Activated CD8-positive, alpha-beta memory T cell treated with anti-CD3 and anti-CD28 coated beads for 24 hours (primary cell): ENCODE data around the gene CNR2.
"Not testable (repeated sequence)": the region's sequence is repeated elsewhere in the genome, so short reads cannot be mapped to it uniquely, and the experiment has no call there.

ENCODE experiments used
- DNase-seq: peaks from one replicate; pipeline ENCODE4 v3.0.0-alpha.2; 2020

The CNR2 gene

DNA sequence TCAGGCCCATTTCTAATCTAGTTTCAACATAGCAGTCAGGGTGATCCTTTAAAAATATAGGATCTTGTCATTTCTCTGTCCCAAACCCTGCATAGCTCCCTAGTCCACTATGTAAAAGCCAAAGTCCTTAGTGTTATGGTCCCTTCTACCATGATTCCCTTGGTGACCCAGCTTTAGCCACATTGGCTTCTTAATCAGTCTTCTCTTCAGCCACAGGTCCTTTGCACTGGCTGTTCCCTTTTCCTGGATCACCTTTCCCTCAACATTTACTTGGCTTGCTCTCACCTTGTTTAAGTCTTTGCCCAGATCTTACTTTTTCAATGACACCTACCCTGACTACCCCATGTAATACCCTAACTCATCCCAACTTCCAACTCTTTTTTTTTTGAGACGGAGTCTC is 33.4 kb downstream of the CNR2 start:
- no peak for DNase-seq

DNA sequence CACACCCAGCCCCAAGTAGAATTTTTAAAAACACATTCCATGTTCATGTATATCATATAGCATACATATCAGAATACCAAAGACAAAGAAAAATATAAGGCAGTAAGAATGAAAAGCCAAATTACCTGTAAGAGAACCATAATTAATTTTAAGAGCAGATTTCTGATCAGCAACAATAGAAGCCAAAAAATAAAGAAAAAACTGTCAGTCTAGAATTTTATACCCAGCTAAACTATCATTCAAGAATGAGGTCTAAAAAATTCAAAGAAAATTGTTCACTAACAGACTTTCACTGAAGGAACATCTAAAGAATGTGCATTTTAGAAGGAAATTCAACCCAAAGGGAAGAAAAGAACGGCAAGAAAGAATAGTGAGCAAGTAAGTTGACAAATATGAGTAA is 34.5 kb downstream of the CNR2 start:
- DNase-seq = no peak

DNA sequence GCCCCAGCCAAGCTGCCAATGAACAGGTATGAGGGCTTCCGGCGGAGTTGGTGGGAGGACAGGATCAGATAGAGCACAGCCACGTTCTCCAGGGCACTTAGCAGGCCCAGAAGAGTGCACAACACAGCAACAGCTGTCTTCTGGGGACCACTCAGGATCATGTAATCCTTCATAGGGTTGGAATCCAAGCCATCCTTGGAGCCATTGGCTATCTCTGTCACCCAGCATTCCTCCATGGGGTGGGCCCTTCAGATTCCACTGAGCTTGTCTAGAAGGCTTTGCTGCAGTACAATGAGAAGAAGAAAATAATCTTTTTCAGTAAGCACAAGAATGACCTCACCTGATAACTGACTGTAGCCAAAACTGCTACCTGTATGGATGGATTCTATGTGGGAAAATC is 37.8 kb downstream of the CNR2 start:
- DNase-seq = no peak

DNA sequence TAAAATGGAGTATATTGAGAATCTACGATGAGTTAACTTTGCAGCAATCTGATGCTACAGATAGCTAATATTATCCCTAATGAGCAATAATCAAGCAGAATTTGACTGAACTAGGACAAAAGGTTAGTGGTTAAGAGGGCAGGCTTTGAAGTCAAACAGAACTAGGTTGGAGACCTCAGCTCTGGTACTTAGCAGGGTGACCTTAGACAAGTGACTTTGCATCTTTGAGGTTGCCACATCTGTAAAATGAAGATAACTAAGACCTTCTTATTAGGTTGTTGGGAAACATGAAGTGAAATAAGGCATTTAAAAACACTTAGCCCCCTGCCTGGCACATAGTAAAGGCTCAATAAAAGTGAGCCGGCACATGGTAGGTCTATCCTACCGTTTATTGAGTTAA is 40.7 kb downstream of the CNR2 start:
- no peak for DNase-seq

DNA sequence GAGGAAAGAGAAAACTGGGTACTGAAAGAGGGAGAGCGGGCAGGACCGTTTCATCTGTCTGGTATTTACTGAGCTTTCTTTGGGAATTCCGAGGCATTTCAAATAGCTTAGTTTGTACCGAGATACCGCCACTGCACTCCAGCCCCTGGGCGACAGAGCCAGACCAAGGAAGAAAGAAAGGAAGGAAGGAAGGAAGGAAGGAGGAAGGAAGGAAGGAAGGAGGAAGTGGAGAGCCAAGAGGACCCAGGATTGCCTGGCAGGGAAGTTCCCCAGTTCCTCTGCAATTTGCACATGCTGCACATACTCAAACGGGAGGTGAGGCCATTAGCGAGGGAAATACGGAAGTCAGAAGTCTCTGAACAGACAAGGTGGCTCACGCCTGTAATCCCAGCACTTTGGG is 44.1 kb downstream of the CNR2 start:
- no peak for DNase-seq

DNA sequence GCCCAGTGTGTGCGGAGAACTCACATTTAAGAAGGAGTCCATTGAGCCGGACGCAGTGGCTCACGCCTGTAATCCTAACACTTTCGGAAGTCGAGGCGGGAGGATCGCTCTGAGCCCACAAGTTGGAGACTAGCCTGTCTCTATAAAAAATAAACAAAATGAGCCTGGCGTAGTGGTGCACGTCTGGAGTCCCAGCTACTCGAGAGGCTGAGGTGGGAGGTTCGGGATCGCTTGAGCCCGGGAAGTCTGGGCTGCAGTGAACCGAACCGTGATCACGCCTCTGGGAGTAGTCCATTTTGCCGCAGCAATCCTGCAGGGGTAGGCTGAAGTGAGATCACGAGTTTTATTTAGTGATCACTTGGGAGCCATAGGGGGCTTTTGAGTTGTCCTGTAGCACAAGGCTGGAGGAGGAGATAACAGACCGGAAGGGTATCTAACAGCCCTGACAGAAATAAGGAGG is 44.6 kb downstream of the CNR2 start:
- no peak for DNase-seq

DNA sequence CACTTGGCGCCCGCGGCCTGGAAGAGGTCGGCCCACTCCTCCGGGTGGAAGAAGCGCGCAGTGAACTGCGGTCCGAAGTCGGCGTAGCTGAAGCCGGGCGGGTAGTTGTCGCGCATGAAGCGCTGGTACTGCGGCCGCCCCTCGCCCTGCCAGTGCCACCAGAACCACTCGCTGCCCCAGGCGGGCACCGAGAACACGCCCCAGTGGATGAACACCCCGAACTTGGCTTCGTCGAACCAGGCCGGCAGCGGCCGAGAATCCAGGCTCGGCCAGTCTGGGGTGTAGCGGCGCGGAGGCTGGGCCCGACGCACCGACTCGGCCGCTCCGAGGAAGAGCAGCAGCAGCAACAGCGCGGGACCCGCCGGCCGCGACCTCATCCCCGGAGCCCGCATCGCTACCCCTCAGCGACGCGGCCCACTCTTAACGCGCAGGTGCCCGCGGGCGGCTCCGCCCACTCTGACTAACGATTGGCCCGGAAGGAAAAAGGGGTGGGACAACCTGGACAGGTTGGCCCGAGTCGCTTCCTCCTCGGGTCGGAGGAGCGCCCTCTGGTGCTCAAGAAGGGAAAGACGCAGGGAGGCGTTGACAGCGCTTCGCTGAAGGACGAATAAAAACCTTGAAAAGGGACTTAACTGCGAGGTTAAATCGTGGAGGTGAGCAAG is 45.1 kb downstream of the CNR2 start, which contains the start of gene FUCA1:
Gene FUCA1 (minus strand): TSS at position 396 of the 662 bp plus-strand sequence. CDS start 4 bp downstream, at position 392.
- peak; percentile 95 for DNase-seq

DNA sequence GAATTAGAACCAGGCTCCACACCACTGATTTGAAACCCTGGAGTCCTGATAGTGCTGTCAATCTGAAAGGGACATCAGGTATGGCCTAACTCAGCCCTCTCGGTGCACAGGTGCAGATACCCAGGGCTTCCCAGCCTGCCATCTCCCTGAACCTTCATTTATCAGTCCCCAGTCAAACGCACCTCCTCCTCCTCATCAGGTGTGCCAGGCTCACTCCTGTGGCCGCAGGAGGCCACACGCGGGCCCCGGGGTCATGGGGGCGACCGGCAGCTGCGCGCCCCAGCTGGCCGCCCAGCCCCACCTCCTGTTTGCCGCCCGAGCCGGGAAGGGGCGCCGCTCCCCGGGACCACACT is 45.6 kb downstream of the CNR2 start:
- no peak for DNase-seq

DNA sequence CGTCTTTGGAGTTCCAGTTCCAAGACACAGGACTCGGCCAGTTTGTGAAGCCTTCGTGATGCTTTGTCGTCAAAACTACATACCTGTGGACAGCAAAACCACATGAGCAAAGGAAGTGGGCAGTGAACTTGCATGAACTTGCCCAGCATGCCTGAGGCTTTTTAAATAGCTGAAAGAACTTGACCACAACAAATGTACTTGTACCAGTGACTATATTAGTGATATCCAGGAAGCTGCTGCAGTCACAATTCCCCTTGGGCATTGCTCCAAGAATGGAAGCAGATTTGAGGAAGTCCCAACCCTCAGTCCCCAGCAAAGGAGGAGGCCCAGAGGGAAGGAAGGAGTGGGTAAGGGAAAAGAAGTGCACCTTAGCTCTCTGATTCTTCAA is 47.6 kb downstream of the CNR2 start:
- DNase-seq = no peak

DNA sequence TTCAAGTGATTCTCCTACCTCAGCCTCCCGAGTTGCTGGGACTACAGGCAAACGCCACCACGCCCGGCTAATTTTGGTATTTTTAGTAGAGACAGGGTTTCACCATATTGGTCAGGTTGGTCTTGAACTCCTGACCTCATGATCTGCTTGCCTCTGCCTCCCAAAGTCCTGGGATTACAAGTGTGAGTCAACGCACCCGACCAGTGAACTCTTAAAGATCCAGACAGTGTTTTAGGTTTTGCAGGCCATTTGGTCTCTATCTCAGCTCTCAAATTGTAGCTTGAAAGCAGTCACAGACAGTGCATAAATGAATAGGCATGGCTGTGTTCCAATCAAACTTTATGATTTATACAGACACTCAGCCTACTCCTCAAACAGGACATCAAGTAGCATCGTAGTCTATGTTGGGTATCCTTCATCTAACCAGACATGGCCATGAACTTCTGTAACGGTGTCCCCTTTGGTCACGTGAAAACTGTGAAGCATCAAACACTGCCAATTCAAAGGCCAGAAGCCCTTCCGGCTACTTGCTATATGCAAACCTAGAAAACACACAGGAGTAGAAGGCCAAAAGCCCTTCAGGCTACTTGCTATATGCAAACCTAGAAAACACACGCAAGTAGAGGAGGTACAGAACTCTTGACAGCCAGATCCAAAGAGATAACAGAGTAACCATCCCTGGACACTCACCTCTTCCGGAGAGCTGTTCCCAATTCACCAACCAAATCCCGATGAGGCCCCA is 48.2 kb downstream of the CNR2 start:
- DNase-seq = no peak

DNA sequence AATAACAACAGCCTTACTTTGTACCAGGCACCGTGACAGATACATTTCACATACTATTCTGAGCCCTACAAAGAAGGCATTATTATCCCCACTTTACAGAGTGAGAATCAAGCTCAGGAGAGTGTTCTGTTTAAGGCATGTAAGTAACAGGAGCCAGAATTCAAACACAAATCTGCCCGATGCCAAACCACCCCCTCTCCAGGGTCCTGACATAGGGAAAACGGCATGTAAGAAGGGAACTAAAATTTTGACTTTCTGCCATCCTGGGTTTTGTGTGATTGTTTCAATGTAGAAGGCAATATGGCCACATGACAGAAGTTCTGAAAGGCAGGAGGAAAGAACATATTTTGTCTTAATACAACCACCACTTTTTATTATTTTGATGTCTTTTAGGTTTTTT is 50.5 kb downstream of the CNR2 start:
- no peak for DNase-seq

DNA sequence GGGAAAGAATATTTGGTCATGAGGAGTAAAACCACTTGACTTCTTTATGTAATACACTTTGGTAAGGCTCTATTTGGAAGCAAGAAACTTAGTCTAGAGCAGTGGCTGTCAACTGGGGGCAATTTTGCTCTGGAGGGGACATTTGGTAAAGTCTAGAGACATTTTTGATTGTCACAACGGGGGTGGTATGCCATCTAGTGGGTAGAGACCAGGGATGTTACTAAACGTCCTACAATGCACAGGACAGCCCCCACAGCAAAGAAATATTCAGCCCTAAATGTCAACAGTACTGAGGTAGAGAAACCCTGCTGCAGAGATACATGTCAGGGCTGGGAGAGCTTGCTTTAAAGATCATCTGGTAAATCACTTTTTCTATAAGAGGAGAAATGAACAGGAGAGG is 58.6 kb downstream of the CNR2 start:
- DNase-seq = no peak

DNA sequence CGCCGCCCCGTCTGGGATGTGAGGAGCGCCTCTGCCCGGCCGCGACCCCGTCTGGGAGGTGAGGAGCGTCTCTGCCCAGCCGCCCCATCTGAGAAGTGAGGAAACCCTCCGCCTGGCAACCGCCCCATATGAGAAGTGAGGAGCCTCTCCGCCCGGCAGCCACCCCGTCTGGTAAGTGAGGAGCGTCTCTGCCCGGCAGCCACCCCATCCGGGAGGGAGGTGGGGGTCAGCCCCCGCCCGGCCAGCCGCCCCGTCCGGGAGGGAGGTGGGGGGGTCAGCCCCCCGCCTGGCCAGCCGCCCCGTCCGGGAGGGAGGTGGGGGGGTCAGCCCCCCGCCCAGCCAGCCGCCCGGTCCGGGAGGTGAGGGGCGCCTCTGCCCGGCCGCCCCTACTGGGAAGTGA is 60.0 kb downstream of the CNR2 start:
- not testable (repeated sequence) for DNase-seq

DNA sequence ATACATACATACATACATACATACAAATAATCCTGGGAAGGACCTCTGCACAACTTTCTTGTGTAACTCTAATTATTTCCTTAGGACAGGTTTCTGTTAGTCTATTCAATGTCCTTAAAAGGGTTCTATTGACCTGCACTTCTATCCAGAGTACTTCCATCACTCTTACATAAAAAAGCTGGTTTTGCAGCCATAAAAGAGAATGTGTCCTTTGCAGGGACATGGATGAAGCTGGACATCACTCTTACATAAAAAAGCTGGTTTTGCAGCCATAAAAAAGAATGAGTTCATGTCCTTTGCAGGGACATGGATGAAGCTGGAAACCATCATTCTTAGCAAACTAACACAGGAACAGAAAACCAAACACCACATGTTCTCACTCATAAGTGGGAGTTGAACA is 61.8 kb downstream of the CNR2 start:
- DNase-seq = not testable (repeated sequence)

DNA sequence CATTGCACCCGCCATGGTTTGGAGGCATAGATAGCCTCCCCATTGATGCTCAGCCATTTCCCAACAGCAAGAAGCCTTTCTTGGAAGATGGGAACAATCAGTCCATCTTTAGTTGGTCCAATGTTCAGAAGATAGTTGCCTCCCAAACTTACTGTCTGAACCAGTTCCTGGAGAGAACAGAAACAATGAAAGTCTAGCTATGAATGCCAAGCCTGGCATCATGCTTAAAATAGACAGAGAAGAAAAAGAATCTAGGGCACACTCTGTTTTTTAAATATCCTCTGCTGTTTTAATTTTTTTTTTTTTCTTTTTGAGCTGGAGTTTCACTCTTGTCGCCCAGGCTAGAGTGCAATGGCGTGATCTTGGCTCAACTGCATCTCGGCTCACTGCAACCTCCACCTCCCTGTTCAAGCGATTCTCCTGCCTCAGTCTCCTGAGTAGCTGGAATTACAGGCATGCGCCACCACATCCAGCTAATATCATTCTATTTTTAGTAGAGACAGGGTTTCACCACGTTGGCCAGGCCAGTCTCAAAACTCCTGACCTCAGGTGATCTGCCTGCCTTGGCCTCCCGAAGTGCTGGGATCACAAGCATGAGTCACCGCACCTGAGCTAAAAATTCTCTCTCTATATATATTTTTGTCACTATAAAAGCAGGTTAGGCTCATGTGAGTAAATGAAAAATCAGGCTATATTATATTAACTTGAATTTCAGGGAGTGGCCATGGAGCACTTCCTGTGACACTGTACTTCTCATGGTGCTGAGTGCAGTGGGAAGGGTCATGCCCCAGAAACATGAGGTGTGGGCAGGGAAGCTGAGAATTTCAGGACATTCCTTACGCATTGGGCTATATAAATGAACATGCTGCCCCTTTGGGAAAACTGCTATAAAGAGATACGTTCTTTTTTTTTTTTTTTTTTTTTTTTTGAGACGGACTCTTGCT is 64.2 kb downstream of the CNR2 start:
- no peak for DNase-seq

DNA sequence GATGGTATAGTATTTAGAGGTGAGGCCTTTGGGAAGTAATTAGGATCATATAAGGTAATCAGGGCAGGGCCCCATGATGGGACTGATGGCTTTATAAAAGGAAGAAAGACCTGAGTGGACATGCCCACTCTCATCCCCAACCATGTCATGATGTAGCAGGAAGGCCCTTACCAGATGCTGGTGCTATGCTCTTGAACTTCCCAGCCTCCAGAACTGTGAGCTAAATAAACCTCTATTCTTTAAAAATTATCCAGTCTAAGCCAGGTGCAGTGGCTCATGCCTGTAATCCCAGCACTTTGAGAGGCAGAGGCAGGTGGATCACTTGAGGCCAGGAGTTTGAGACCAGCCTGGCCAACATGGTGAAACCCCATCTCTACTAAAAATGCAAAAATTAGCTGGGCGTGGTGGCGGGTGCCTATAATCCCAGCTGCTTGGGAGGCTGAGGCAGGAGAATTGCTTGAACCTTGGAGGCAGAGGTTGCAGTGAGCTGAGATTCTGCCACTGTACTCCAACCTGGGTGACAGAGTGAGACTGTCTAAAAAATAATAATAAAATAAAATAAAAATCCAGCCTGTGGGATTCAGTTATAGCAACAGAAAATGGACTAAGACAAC is 65.6 kb downstream of the CNR2 start:
- DNase-seq = not testable (repeated sequence)

DNA sequence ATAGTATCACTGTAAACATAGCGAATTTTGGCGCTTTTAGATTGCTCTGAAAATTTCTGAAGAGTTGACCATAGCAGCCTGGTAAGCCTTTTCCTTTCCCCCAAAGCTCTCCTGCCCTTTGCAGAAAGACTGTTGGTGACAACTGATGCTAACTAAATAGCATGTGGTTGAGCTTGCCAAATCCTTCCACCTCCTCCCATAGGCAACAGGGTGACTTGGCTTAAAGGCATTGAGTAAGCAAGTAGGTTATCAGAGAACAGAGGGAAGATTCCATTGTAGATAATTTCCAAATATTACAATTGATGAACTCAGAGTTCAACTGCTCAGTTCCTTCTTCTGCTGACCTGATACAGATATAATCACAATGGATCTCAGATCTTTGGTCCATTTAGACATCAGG is 68.0 kb downstream of the CNR2 start:
- DNase-seq = no peak

DNA sequence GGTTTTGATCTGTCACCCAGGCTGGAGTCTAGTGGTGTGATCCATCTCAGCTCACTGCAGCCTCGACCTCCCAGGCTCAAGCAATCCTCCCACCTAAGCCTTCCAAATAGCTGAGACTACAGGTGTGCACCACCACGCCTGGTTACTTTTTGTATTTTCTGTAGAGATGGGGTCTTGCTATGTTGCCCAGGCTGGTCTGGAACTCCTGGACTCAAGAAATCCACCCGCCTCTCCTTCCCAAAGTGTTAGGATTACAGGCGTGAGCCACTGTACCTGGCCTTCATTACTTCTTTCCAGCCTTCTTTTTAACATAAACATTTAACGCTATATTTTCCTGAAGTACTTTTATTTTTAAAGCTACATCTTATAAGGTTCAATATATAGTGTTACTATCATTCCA is 69.5 kb downstream of the CNR2 start:
- DNase-seq = no peak

DNA sequence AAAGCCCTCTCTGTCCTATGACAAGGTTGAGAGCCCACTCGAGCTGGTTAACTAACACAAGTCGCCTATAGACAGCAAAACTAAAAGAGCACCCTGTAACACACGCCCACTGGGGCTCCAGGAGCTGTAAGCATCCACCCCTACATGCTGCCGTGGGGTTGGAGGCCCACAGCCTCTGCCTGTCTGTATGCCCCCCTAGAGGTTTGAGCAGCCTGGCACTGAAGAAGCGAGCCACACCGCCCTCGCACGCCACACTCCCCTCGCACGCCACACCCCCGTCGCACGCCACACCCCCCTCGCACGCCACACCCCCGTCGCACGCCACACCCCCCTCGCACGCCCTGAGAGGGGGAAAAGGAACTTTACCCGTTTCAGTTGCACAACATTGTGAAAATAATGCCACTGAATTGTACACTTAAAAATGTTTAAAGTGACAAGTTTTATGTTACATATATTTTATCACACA is 74.7 kb downstream of the CNR2 start:
- peak; percentile 90 for DNase-seq

DNA sequence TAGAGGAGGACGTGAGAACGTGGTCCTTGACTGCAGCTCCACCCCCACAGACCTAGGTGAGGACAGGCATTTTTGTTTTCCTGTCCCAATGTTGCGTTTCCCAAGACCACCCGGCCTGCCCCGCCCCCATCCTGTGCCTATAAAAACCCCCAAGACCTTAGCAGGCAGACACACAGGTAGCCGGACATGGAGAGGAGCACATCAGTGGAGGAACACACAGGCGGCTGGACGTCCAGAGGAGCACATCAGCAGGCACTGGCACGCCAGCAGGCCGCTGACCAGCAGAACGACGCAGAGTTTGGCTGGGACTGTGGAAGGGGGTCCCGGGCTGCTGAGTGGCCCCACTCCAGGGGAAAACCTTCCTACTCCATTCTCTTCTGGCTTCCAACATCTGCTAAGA is 75.3 kb downstream of the CNR2 start:
- peak; percentile 57 for DNase-seq

DNA sequence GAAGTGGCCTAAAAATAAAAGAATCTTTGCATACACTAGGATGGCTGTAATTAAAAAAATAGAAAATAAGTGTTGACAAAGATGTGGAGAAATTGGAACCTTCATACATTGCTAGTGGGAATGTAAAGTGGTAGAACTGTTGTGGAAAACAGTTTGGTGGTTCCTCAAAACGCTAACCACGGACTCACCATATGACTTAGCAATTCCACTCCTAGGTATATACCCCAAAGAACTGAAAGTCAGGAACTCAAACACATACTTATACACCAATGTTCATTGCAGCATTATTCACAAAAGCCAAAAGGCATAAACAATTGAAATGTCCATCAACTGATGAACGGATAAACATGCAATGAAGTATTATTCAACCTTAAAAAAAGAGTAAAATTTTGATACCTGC is 77.1 kb downstream of the CNR2 start:
- DNase-seq = no peak

DNA sequence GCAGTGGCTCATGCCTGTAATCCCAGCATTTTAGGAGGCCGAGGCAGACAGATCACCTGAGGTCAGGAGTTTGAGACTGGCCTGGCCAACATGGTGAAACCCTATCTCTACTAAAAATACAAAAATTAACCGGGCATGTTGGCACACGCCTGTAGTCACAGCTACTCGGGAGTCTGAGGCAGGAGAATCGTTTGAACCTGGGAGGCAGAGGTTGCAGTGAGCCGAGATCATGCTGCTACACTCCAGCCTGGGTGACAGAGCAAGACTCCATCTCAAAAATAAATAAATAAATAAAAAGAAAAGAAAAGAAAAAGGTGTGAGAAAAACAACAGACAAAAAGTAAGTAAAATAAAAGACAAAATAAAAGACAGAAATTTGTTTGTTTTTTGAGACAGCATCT is 79.0 kb downstream of the CNR2 start:
- DNase-seq = not testable (repeated sequence)

DNA sequence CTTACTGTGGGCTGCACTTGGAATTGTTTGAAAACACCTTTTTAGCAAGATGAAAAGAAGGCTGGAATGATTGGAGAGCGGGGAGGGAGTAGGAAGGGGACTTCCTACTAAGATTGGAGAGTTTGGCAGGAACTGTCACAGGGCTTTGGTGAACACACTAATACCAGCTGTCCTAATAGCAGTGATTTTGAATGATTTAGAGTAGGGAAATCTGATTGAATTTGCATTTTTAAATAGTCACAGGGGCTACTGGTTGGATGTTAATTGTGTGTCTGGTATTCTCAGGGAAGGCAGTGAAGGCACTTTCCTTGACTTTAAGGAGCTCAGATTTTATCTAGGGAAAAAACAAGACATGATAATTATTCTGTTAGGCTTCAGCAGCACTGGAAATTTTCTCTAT is 85.4 kb downstream of the CNR2 start:
- DNase-seq = no peak
